Heart right ventricle (tissue), 16 donors: ENCODE results near the gene TAAR8. TPM values are rescaled to one million over a fixed set of nuclear protein-coding genes. Genes with fewer than 3 reads are reported as not detected.

Experiments used
- ATAC-seq, 8 donors: fragments of 200-7000 bp; cut with Tn5 transposase; one replicate each; pipeline ENCODE4 v1.9.1; 2020; ENCODE audit warnings: mild to moderate bottlenecking in 8 of 8, moderate library complexity in 8 of 8, moderate number of reproducible peaks in 1 of 8
- DNase-seq, 2 donors: peaks; one replicate each; pipeline ENCODE4 v3.0.0-alpha.2; 2020
- H3K27ac ChIP-seq, 10 donors: fragments of 200-600 bp; sonication (generic) in 2 of 10; one replicate each; pipeline versions ENCODE4 v1.5.0 to v1.8.0; 2020 to 2022; ENCODE audit warnings: mild to moderate bottlenecking in 3 of 10
- H3K27me3 ChIP-seq, 7 donors: fragments of 200-600 bp; one replicate each; pipeline ENCODE4 v1.8.0; 2021 to 2022; ENCODE audit warnings: mild to moderate bottlenecking in 2 of 7
- H3K36me3 ChIP-seq, 9 donors: fragments of 200-600 bp; sonication (generic) in 1 of 9; one replicate each; pipeline versions ENCODE4 v1.5.0 to v1.8.0; 2020 to 2022; ENCODE audit warnings: mild to moderate bottlenecking in 2 of 9
- H3K4me1 ChIP-seq, 9 donors: fragments of 200-600 bp; sonication (generic) in 1 of 9; one replicate each; pipeline versions ENCODE4 v1.5.0 to v1.8.0; 2020 to 2022; ENCODE audit warnings: mild to moderate bottlenecking in 4 of 9
- H3K4me3 ChIP-seq, 10 donors: fragments of 200-600 bp; sonication (generic) in 2 of 10; one replicate each; pipeline versions ENCODE4 v1.5.0 to v1.8.0; 2020 to 2022; ENCODE audit warnings: mild to moderate bottlenecking in 7 of 10, moderate library complexity in 2 of 10
- H3K9me3 ChIP-seq, 11 donors: fragments of 200-600 bp in 10 of 11; sonication (generic) in 2 of 11; one replicate each; pipeline versions ENCODE4 v1.5.0 to v1.8.0; 2013 to 2022; ENCODE audit warnings: mild to moderate bottlenecking in 2 of 11, control low read depth in 1 of 11, moderate library complexity in 1 of 11
- CTCF ChIP-seq, 9 donors: fragments of 200-600 bp; sonication (generic) in 2 of 9; IDR thresholded peaks; one replicate each; pipeline versions ENCODE4 v1.5.0 to v1.8.0; 2021 to 2022; ENCODE audit warnings: antibody characterized with exemption in 9 of 9, mild to moderate bottlenecking in 5 of 9, moderate library complexity in 1 of 9
- WGBS, 2 donors: extraction: QIAGEN DNeasy Blood & Tissue Kit; methylation state at CpG; one replicate each; pipeline ENCODE4 v1.1.7; 2013; ENCODE audit warnings: inconsistent platforms in 1 of 2; 5-methylcytosine and 5-hydroxymethylcytosine counted together
- intact Hi-C, 10 donors: fragments of 100-400 bp; cut with DNase I; formaldehyde crosslinking; loops; one replicate each; pipeline versions ENCODE4 v1.11.1 to v1.14.2; 2022
- polyA plus RNA-seq, 2 donors: library from polyadenylated mRNA; stranded (reverse); fragments of 200-250 nt; gene quantifications; one replicate each; pipeline ENCODE4 v1.2.3, GENCODE V29; 2013
- total RNA-seq, 10 donors: library from RNA; stranded (reverse); fragmentation: NEBNext Ultra II Directional in 3 of 10; extraction: Animal tissue kit (Norgen Biotek cat#: 25700) in 3 of 10; gene quantifications; one replicate each; pipeline versions ENCODE4 v1.2.1 to v1.2.4, GENCODE V29; 2021 to 2023
- donor health status: Arrhythmogenic right ventricular cardiomyopathy.
- donor health status: ischemic (EF 13 %, LVEDD 7.1; RV severe dilation, severe dysfunction).
- donor health status: healthy with polysubstance abuse.
- donor health status: DM: no; HTN: yes; CAD: no.
- donor health status: DM: no; HTN: no; CAD: no.
- donor health status: ischemic (EF 25% LVEDD 6.9; RV normal size, moderate dysfunction).
- donor health status: ischemic (EF 25% LVEDD 5.7; RV mildly dilated, moderate dysfunction).
- donor health status: healthy.
- donor health status: DM: yes; HTN: yes; CAD: no.
- donor health status: Ischemic cardiomyopathy.
- donor health status: ischemic (EF 35%, LVEDD 5.7; RV mildly dilated, moderate dysfunction).
- donor health status: nonischemic (EF 11% LVEDD 7.7; RV severe dilation, severe dysfunction).
- donor health status: DM: yes; HTN: yes; CAD: no.
- donor health status: PGD.
- donor health status: ischemic (EF 29% LVEDD 5.4; RV normal size, mild dysfunction).
- donor health status: nonischemic (EF 23%, LVEDD 6.1; RV moderate dilation, normal function).

Gene TAAR8
- total and polyA plus RNA-seq, 12 donors, result not detected

GRCh38 chr6:132506869-132507808, 45.3 kb upstream of the TAAR8 start:
- 97 to 98% methylated on average over 5 of the region's 5 CpGs for WGBS, 2 donors
- H3K27me3 ChIP-seq, result no peaks in the 10 kb centered on the region
- peaks cover 0 to 25% (median 11%) of the 10 kb centered on the region in 9 donors for H3K36me3 ChIP-seq
- DNase-seq, result no peak
- H3K9me3 ChIP-seq, result no peaks in the 10 kb centered on the region
- no peak for ATAC-seq
- no peak overlapping the region for H3K4me3 ChIP-seq
- TF ChIP-seq CTCF (IDR thresholded peaks at IDR 0.05), result no peak
- intact Hi-C loops, result no loop called here
- no peak overlapping the region for H3K27ac ChIP-seq
- H3K4me1 ChIP-seq, result peaks cover 5 to 77% (median 65%) of the 10 kb centered on the region in 9 donors

- Histone ChIP-seq H3K27ac (peak overlapping the region in 4 of 10 donors; percentile 80 to 92 (median 86)), H3K4me3 (peak overlapping the region in 8 of 10 donors; percentile 53 to 87 (median 80)), H3K27me3 (no peaks in the 10 kb centered on the region), H3K9me3 (no peaks in the 10 kb centered on the region), H3K36me3 (peaks cover 0 to 13% (median 0%) of the 10 kb centered on the region in 9 donors), H3K4me1 (peaks cover 0 to 69% (median 38%) of the 10 kb centered on the region in 9 donors)
- WGBS, 2 donors, result 48 to 53% methylated on average over 4 of the region's 4 CpGs
- no peak for DNase-seq
- ATAC-seq, result no peak
- intact Hi-C loops, result loop anchor here in 3 of 10 donors (5.0 to 10.0 kb wide), 2 partner anchors 283 to 301 kb away; partner anchors contain the start of genes SLC18B1 (in 2 of the 3) and RPS12 (in 1 of the 3)
- TF ChIP-seq CTCF (IDR thresholded peaks at IDR 0.05), result no peak
These were observed 41.2 kb upstream of the TAAR8 start for GRCh38 chr6:132511210-132511830.

- Histone ChIP-seq H3K4me1 (peaks cover 0 to 64% (median 36%) of the 10 kb centered on the region in 9 donors), H3K4me3 (peak overlapping the region; percentile 53 to 87 (median 78)), H3K9me3 (no peaks in the 10 kb centered on the region), H3K36me3 (peaks cover 0 to 13% (median 0%) of the 10 kb centered on the region in 9 donors), H3K27me3 (no peaks in the 10 kb centered on the region), H3K27ac (peak overlapping the region in 7 of 10 donors; percentile 80 to 95 (median 87))
- no peak for ATAC-seq
- intact Hi-C loops, result loop anchor here in 3 of 10 donors (5.0 to 10.0 kb wide), 2 partner anchors 283 to 300 kb away; partner anchors contain the start of genes SLC18B1 (in 2 of the 3) and RPS12 (in 1 of the 3)
- TF ChIP-seq CTCF (IDR thresholded peaks at IDR 0.05), result no peak
- 27 to 30% methylated on average over 2 of the region's 2 CpGs for WGBS, 2 donors
- DNase-seq, result no peak
These were observed 40.6 kb upstream of the TAAR8 start for GRCh38 chr6:132511831-132512220.

- peak overlapping the region; percentile 59 to 95 (median 84) for H3K27ac ChIP-seq
- intact Hi-C loops, result loop anchor here in 3 of 10 donors (5.0 to 10.0 kb wide), 2 partner anchors 283 to 300 kb away; partner anchors contain the start of genes SLC18B1 (in 2 of the 3) and RPS12 (in 1 of the 3)
- TF ChIP-seq CTCF (IDR thresholded peaks at IDR 0.05), result no peak
- peaks cover 0 to 13% (median 0%) of the 10 kb centered on the region in 9 donors for H3K36me3 ChIP-seq
- DNase-seq (no peak), ATAC-seq (no peak)
- H3K9me3 ChIP-seq, result no peaks in the 10 kb centered on the region
- H3K4me1 ChIP-seq, result peaks cover 0 to 64% (median 36%) of the 10 kb centered on the region in 9 donors
- 0 to 1% methylated on average over 7 of the region's 7 CpGs for WGBS, 2 donors
- peak overlapping the region; percentile 53 to 87 (median 78) for H3K4me3 ChIP-seq
- no peaks in the 10 kb centered on the region for H3K27me3 ChIP-seq
These were observed 40.2 kb upstream of the TAAR8 start for GRCh38 chr6:132512342-132512637.
